ENCODE results near the gene SLITRK1. TPM values are rescaled to one million over a fixed set of nuclear protein-coding genes. Genes with fewer than 3 reads are reported as not detected.

The SLITRK1 gene
- polyA plus RNA-seq (ENCODE audit: insufficient read depth in 1 of 5, insufficient read length in 5 of 5, low replicate concordance in 1 of 5), result under 1 TPM in 3 of 5 donors, not detected in 2; 0.04 to 0.07 (median 0.04) TPM
- long read RNA-seq, donor 1, result 0 reads
- long read RNA-seq, donor 2, result 0 reads
- long read RNA-seq, donor 3, result 0 reads
- long read RNA-seq, donor 4, result 0 reads
- long read RNA-seq, donor 5, full-length matches to known transcripts, result 1 of 1 reads
- long read RNA-seq, donor 5, partial matches to known transcripts, result 0 of 1 reads
- long read RNA-seq, donor 5, other reads (novel, unspliced or antisense), result 0 of 1 reads
- long read RNA-seq, donor 6, result 0 reads
- long read RNA-seq, donor 7, result 0 reads
- long read RNA-seq, donor 8, result 0 reads

GRCh38 chr13:83881917-83882605 lies at the start of gene SLITRK1:
Gene SLITRK1 (minus strand): TSS chr13:83882474. CDS start chr13:83881507, 967 bp downstream.
- DNase-seq, result peak; percentile 45 to 68

- DNase-seq, result no peak
These were observed 46.9 kb upstream of the SLITRK1 start for GRCh38 chr13:83929157-83929556.

- DNase-seq, result no peak
These were observed 37.5 kb upstream of the SLITRK1 start for GRCh38 chr13:83919775-83920174.

- no peak for DNase-seq
These were observed 32.1 kb upstream of the SLITRK1 start for GRCh38 chr13:83914368-83914767.

GRCh38 chr13:83907196-83907989 lies 25.1 kb upstream of the SLITRK1 start:
- no peak for DNase-seq

- no peak for DNase-seq
These were observed 24.1 kb upstream of the SLITRK1 start for GRCh38 chr13:83906240-83906820.

GRCh38 chr13:83905641-83906040 lies 23.4 kb upstream of the SLITRK1 start:
- DNase-seq, result no peak

GRCh38 chr13:83895994-83896580 lies 13.8 kb upstream of the SLITRK1 start:
- no peak for DNase-seq

GRCh38 chr13:83890358-83890757 lies 8.1 kb upstream of the SLITRK1 start:
- DNase-seq, result no peak

GRCh38 chr13:83884141-83884540 lies 1.9 kb upstream of the SLITRK1 start:
- DNase-seq, result no peak

- DNase-seq, result no peak
These were observed 818 bp upstream of the SLITRK1 start for GRCh38 chr13:83883061-83883523.

- DNase-seq, result no peak
These were observed 309 bp upstream of the SLITRK1 start for GRCh38 chr13:83882606-83882959.

GRCh38 chr13:83881140-83881684 lies 1.1 kb downstream of the SLITRK1 start:
- no peak for DNase-seq

GRCh38 chr13:83880275-83881139 lies 1.8 kb downstream of the SLITRK1 start:
- no peak for DNase-seq

GRCh38 chr13:83879431-83880171 lies 2.7 kb downstream of the SLITRK1 start:
- DNase-seq, result no peak

GRCh38 chr13:83878691-83879430 lies 3.4 kb downstream of the SLITRK1 start:
- DNase-seq, result no peak

GRCh38 chr13:83877651-83878355 lies 4.5 kb downstream of the SLITRK1 start:
- DNase-seq, result no peak

- no peak for DNase-seq
These were observed 5.7 kb downstream of the SLITRK1 start for GRCh38 chr13:83876546-83876945.

Data from right lung (tissue), 10 donors.